Prostate gland (tissue), 2 donors: ENCODE measurements around the gene RHBDD1.

ENCODE experiments used
- CTCF ChIP-seq, 4 experiments: fragments of 200-600 bp in 2 of 4; fragments of 450-650 bp in 2 of 4; sonication (generic) in 2 of 4; IDR thresholded peaks; 1 replicate in 3 of 4; 2 replicates in 1 of 4; pipeline ENCODE4 v1.5.1; 2016 to 2019; ENCODE audit warnings: antibody characterized with exemption in 4 of 4, mild to moderate bottlenecking in 2 of 4, moderate library complexity in 2 of 4
- POLR2A ChIP-seq: fragments of 450-650 bp; IDR thresholded peaks from one replicate; pipeline ENCODE4 v1.6.1; 2016; ENCODE audit warnings: antibody characterized with exemption, mild to moderate bottlenecking

DNA sequence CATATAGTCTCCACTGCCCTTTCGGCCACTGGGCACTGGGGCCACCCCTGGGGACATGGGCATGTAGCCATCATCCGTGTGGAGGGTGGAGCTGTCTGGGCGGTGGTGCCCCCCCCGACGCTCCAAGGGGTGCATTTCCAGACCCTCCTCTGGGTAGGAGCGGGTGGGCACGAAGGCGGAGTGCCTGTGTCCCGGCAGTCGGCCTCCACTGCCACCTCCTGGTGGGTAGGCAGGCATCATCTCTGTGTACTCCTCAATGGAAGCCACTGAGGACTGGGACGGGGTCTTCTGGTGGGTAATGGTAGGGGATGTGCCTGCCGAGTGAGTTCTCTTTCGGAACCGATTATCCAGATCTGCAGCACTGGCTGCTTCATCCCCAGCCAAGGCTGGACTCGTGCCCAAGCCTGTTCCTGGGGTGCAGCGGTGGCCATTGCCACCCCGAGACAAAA is 39.0 kb upstream of the RHBDD1 start:
- TF ChIP-seq CTCF (IDR thresholded peaks at IDR 0.05) (peak; percentile 39 to 82 (median 68)), POLR2A (no peak)
